Measurements from ENCODE around the gene PSMC3IP. TPM values are rescaled to one million over a fixed set of nuclear protein-coding genes. Genes with fewer than 3 reads are reported as not detected.
A peak's percentile ranks its signal among the peaks of the same experiment; 100 is the strongest.

The PSMC3IP gene
- total and polyA plus RNA-seq, 4 donors = 0.58 to 3.0 (median 1.1) TPM

DNA sequence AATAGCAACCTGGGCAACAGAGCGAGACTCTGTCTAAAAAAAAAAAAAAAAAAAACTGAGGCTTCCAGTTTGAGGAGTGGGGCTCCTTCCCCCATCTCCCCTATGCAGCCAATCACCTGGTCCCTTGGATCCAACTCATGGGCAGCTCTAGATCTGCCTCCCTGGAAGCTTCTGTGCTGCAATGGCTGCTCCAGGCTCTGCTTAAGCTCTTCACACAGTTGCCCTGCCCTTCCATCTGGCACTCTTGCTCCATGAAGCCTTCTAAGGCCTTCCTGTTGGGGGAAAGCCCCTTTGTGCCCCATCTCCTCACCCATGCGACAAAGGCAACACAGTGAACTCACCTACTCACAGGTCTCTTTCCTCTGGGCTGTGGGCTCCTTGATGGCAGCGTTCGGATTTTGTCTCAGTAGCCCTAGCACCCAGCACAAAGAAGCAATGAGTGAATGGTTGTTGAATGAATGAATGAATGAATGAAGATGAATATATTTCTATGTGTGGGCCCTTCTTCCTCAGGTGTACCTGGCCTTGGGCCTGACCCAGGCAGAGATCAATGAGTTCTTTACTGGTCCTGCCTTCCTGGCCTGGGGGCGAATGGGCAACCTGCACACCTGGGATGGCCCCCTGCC, 39.6 kb downstream of the PSMC3IP start:
- Histone ChIP-seq H3K27ac (ENCODE audit: low read depth in 1 of 2, low read length in 2 of 2) (peak overlapping the region in 1 of 2 donors; percentile 96), H3K36me3 (ENCODE audit: control insufficient read depth in 4 of 4, insufficient read depth in 3 of 4, low read depth in 1 of 4, low read length in 3 of 4) (peaks cover 4 to 14% (median 10%) of the 10 kb centered on the region in 4 donors), H3K4me3 (ENCODE audit: low read depth in 1 of 3, low read length in 3 of 3) (no peak overlapping the region), H3K9ac (ENCODE audit: low read depth in 1 of 2, low read length in 2 of 2) (peak overlapping the region in 1 of 2 donors; percentile 10), H3K27me3 (ENCODE audit: control insufficient read depth in 4 of 4, insufficient read depth in 4 of 4, low read length in 3 of 4) (no peaks in the 10 kb centered on the region), H3K9me3 (ENCODE audit: control insufficient read depth in 4 of 4, low read length in 3 of 4) (no peaks in the 10 kb centered on the region), H3K4me1 (ENCODE audit: control insufficient read depth in 4 of 4, insufficient read depth in 4 of 4, low read length in 3 of 4) (peaks cover 15 to 29% (median 21%) of the 10 kb centered on the region in 4 donors)
- TF ChIP-seq GABPA (IDR thresholded peaks at IDR 0.05 in 1 of 2, conservative IDR thresholded peaks at IDR 0.05 in 1 of 2) (no peak), FOXA1 (IDR thresholded peaks at IDR 0.05) (no peak), TAF1 (conservative IDR thresholded peaks at IDR 0.05) (no peak), JUND (IDR thresholded peaks at IDR 0.05) (no peak), NR2F2 (IDR thresholded peaks at IDR 0.05) (no peak), EGR1 (IDR thresholded peaks at IDR 0.05; ENCODE audit: low read depth in 2 of 2) (no peak)
- TF ChIP-seq, protein P1, sequence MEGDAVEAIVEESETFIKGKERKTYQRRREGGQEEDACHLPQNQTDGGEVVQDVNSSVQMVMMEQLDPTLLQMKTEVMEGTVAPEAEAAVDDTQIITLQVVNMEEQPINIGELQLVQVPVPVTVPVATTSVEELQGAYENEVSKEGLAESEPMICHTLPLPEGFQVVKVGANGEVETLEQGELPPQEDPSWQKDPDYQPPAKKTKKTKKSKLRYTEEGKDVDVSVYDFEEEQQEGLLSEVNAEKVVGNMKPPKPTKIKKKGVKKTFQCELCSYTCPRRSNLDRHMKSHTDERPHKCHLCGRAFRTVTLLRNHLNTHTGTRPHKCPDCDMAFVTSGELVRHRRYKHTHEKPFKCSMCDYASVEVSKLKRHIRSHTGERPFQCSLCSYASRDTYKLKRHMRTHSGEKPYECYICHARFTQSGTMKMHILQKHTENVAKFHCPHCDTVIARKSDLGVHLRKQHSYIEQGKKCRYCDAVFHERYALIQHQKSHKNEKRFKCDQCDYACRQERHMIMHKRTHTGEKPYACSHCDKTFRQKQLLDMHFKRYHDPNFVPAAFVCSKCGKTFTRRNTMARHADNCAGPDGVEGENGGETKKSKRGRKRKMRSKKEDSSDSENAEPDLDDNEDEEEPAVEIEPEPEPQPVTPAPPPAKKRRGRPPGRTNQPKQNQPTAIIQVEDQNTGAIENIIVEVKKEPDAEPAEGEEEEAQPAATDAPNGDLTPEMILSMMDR (IDR thresholded peaks at IDR 0.05; ENCODE audit: low read depth, low read length, missing input control) = no peak
- WGBS = 97% methylated on average over 5 of the region's 5 CpGs
- DNase-seq (ENCODE audit: low spot score) = no peak

DNA sequence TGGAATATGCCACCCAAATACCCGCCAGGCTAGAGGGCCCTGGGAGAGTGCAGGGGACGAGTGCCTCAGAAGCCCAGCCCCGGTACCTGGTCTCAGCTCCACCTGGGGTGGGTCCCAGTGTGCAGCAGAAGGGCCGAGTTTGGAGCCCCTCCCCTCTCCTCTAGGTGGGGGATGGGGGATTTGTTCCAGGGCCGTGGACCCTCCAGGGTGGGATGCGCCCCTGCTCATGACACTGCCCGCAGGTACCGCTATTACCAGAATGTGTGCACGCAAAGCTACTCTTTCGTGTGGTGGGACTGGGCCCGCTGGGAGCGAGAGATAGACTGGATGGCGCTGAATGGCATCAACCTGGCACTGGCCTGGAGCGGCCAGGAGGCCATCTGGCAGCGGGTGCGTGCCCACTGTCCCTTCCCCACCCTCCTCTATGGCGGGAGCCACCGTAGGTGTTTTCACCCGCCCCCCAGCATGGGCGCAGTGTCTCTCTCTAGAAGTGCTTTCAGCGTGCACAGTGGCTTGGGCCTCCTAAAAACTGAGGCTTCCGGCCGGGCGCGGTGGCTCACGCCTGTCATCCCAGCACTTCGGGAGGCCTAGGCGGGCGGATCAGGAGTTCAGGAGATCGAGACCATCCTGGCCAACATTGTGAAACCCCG, 40.2 kb downstream of the PSMC3IP start:
- WGBS = 87% methylated on average over 30 of the region's 31 CpGs
- no peaks in the 10 kb centered on the region for H3K9me3 ChIP-seq (ENCODE audit: control insufficient read depth in 4 of 4, low read length in 3 of 4)
- no peaks in the 10 kb centered on the region for H3K27me3 ChIP-seq (ENCODE audit: control insufficient read depth in 4 of 4, insufficient read depth in 4 of 4, low read length in 3 of 4)
- TF ChIP-seq FOXA2 (IDR thresholded peaks at IDR 0.05) (no peak), YY1 (IDR thresholded peaks at IDR 0.05) (no peak), FOXA1 (IDR thresholded peaks at IDR 0.05) (no peak)
- peak overlapping the region; percentile 91 to 96 for H3K27ac ChIP-seq (ENCODE audit: low read depth in 1 of 2, low read length in 2 of 2)
- peaks cover 15 to 29% (median 21%) of the 10 kb centered on the region in 4 donors for H3K4me1 ChIP-seq (ENCODE audit: control insufficient read depth in 4 of 4, insufficient read depth in 4 of 4, low read length in 3 of 4)
- peaks cover 0 to 14% (median 7%) of the 10 kb centered on the region in 4 donors for H3K36me3 ChIP-seq (ENCODE audit: control insufficient read depth in 4 of 4, insufficient read depth in 3 of 4, low read depth in 1 of 4, low read length in 3 of 4)
- DNase-seq (ENCODE audit: low spot score) = peak; percentile 34
- peak overlapping the region; percentile 11 to 72 for H3K9ac ChIP-seq (ENCODE audit: low read depth in 1 of 2, low read length in 2 of 2)
- H3K4me3 ChIP-seq (ENCODE audit: low read depth in 1 of 3, low read length in 3 of 3) = peak overlapping the region; percentile 56 to 81 (median 80)

DNA sequence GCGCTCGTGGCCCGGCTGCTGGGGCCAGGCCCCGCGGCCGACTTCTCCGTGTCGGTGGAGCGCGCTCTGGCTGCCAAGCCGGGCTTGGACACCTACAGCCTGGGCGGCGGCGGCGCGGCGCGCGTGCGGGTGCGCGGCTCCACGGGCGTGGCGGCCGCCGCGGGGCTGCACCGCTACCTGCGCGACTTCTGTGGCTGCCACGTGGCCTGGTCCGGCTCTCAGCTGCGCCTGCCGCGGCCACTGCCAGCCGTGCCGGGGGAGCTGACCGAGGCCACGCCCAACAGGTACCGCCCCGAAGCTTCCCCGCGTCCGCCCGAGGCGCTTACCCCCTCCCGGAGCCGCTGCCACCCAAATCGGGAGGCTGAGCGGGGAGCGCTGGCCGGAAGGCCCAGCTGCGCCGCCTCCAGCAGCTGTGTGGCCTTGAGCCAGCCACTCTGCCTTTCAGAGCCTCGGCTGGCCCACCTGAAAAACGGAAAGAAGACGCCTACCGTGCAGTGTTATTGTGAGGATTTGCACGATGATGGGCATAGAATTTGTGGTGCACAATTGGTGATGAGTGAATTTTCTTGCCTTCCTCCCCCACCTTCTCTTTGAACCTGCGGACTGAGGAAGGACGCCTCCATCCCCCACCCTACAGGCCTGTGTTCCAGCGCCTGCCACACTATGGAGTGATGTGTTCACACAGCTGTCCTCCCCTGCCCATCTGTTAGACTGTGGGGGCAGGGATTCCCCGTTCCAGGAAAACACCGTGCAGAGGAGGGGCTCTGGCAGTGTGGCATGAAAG, 41.0 kb downstream of the PSMC3IP start:
- peak overlapping the region; percentile 91 to 96 for H3K27ac ChIP-seq (ENCODE audit: low read depth in 1 of 2, low read length in 2 of 2)
- 2% methylated on average over 65 of the region's 65 CpGs for WGBS
- peak; percentile 80 for DNase-seq (ENCODE audit: low spot score)
- TF ChIP-seq SP1 (IDR thresholded peaks at IDR 0.05) (no peak), NR2F2 (IDR thresholded peaks at IDR 0.05) (no peak), EGR1 (IDR thresholded peaks at IDR 0.05; ENCODE audit: low read depth in 2 of 2) (no peak), HNF4G (IDR thresholded peaks at IDR 0.05) (no peak), RAD21 (IDR thresholded peaks at IDR 0.05) (peak in 1 of 2 donors; percentile 38), RXRA (IDR thresholded peaks at IDR 0.05) (peak in 1 of 2 donors; percentile 21), TAF1 (conservative IDR thresholded peaks at IDR 0.05) (no peak)
- TF ChIP-seq, protein P2, sequence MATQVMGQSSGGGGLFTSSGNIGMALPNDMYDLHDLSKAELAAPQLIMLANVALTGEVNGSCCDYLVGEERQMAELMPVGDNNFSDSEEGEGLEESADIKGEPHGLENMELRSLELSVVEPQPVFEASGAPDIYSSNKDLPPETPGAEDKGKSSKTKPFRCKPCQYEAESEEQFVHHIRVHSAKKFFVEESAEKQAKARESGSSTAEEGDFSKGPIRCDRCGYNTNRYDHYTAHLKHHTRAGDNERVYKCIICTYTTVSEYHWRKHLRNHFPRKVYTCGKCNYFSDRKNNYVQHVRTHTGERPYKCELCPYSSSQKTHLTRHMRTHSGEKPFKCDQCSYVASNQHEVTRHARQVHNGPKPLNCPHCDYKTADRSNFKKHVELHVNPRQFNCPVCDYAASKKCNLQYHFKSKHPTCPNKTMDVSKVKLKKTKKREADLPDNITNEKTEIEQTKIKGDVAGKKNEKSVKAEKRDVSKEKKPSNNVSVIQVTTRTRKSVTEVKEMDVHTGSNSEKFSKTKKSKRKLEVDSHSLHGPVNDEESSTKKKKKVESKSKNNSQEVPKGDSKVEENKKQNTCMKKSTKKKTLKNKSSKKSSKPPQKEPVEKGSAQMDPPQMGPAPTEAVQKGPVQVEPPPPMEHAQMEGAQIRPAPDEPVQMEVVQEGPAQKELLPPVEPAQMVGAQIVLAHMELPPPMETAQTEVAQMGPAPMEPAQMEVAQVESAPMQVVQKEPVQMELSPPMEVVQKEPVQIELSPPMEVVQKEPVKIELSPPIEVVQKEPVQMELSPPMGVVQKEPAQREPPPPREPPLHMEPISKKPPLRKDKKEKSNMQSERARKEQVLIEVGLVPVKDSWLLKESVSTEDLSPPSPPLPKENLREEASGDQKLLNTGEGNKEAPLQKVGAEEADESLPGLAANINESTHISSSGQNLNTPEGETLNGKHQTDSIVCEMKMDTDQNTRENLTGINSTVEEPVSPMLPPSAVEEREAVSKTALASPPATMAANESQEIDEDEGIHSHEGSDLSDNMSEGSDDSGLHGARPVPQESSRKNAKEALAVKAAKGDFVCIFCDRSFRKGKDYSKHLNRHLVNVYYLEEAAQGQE (IDR thresholded peaks at IDR 0.05) = peak; percentile 37
- TF ChIP-seq, protein P3, sequence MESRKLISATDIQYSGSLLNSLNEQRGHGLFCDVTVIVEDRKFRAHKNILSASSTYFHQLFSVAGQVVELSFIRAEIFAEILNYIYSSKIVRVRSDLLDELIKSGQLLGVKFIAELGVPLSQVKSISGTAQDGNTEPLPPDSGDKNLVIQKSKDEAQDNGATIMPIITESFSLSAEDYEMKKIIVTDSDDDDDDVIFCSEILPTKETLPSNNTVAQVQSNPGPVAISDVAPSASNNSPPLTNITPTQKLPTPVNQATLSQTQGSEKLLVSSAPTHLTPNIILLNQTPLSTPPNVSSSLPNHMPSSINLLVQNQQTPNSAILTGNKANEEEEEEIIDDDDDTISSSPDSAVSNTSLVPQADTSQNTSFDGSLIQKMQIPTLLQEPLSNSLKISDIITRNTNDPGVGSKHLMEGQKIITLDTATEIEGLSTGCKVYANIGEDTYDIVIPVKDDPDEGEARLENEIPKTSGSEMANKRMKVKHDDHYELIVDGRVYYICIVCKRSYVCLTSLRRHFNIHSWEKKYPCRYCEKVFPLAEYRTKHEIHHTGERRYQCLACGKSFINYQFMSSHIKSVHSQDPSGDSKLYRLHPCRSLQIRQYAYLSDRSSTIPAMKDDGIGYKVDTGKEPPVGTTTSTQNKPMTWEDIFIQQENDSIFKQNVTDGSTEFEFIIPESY (IDR thresholded peaks at IDR 0.05) = no peak
- TF ChIP-seq, protein P1 (IDR thresholded peaks at IDR 0.05; ENCODE audit: low read depth, low read length, missing input control) = no peak

More for the DNA sequence above, 41.0 kb downstream of the PSMC3IP start:
- Histone ChIP-seq H3K36me3 (ENCODE audit: control insufficient read depth in 4 of 4, insufficient read depth in 3 of 4, low read depth in 1 of 4, low read length in 3 of 4) (peaks cover 0 to 14% (median 7%) of the 10 kb centered on the region in 4 donors), H3K4me1 (ENCODE audit: control insufficient read depth in 4 of 4, insufficient read depth in 4 of 4, low read length in 3 of 4) (peaks cover 15 to 32% (median 23%) of the 10 kb centered on the region in 4 donors), H3K9ac (ENCODE audit: low read depth in 1 of 2, low read length in 2 of 2) (peak overlapping the region; percentile 71 to 72), H3K9me3 (ENCODE audit: control insufficient read depth in 4 of 4, low read length in 3 of 4) (no peaks in the 10 kb centered on the region), H3K27me3 (ENCODE audit: control insufficient read depth in 4 of 4, insufficient read depth in 4 of 4, low read length in 3 of 4) (no peaks in the 10 kb centered on the region), H3K4me3 (ENCODE audit: low read depth in 1 of 3, low read length in 3 of 3) (peak overlapping the region; percentile 56 to 81 (median 80))
